ENCODE data around the gene CCDC34. TPM values are rescaled to one million over a fixed set of nuclear protein-coding genes. Genes with fewer than 3 reads are reported as not detected.

CCDC34 gene
- total and polyA plus RNA-seq, 2 of the 4 experiments (the other 2 are of a cell fraction): 2.5 to 4.5 TPM

- Histone ChIP-seq H2BK15ac (ENCODE audit: low read depth, low read length) (no peak overlapping the region), H2AK9ac (replicated peaks; ENCODE audit: low read depth, low read length, poor library complexity) (no peak overlapping the region), H3K79me1 (ENCODE audit: low read depth in 1 of 2, low read length in 2 of 2) (no peaks in the 10 kb centered on the region), H3K56ac (ENCODE audit: extremely low read depth, insufficient read depth, low read length) (no peak overlapping the region), H4K5ac (ENCODE audit: low read depth, low read length) (no peak overlapping the region), H3K9me3 (ENCODE audit: control insufficient read depth, insufficient read depth, low read length) (no peaks in the 10 kb centered on the region), H3K27ac (ENCODE audit: insufficient read depth, low read length) (no peak overlapping the region), H3K4me1 (ENCODE audit: control insufficient read depth, insufficient read depth, low read length) (peaks cover 6% of the 10 kb centered on the region), H2BK120ac (ENCODE audit: low read depth, low read length) (no peak overlapping the region), H3K4ac (ENCODE audit: low read depth, low read length) (no peak overlapping the region), H2AFZ (replicated peaks; ENCODE audit: low read length, poor library complexity) (no peak overlapping the region), H2BK5ac (ENCODE audit: low read depth, low read length, poor library complexity, severe bottlenecking) (no peak overlapping the region), H3K36me3 (ENCODE audit: control insufficient read depth, insufficient read depth, low read length) (no peaks in the 10 kb centered on the region), H3K9me1 (ENCODE audit: insufficient read depth, low read length) (no peaks in the 10 kb centered on the region; the same call in 1 of the 2 replicates), H3K23ac (ENCODE audit: low read depth, low read length) (no peak overlapping the region), H4K8ac (ENCODE audit: low read depth in 2 of 2, low read length in 2 of 2) (no peak overlapping the region), H2AK5ac (ENCODE audit: low read depth, low read length) (no peak overlapping the region), H3K27me3 (ENCODE audit: control insufficient read depth, insufficient read depth, low read length) (no peaks in the 10 kb centered on the region), H3K9ac (ENCODE audit: low read depth, low read length) (no peak overlapping the region), H2BK20ac (ENCODE audit: low read depth, low read length) (no peak overlapping the region), H4K20me1 (ENCODE audit: insufficient read depth, low read length) (no peaks in the 10 kb centered on the region), H3K4me3 (ENCODE audit: insufficient read depth, low read depth, low read length) (no peak overlapping the region), H3K14ac (replicated peaks; ENCODE audit: low read depth, low read length) (no peak overlapping the region), H4K91ac (ENCODE audit: insufficient read depth, low read depth, low read length) (no peak overlapping the region), H3K4me2 (ENCODE audit: low read depth, low read length) (no peak overlapping the region), H3K18ac (ENCODE audit: low read depth, low read length) (no peak overlapping the region)
- DNase-seq (no peak), ATAC-seq (ENCODE audit: low read depth) (no peak)
- BruUV-seq (replicated peaks): no TSS peak
- in situ Hi-C loops (cut with MboI; ENCODE audit: low sequenced_read_pairs) (no loop called here), intact Hi-C loops (cut with micrococcal nuclease) (no loop called here), dilution Hi-C loops (cut with HindIII; ENCODE audit: low sequenced_read_pairs, unreplicated experiment) (no loop called here)
- WGBS, 2 experiments (ENCODE audit: extremely low coverage in 2 of 2, insufficient read length in 1 of 2): no CpG with 5 or more reads among the region's 4 CpGs
- ChIA-PET CTCF (interaction anchor here (0.6 kb wide), 1 partner anchor 207 kb away, joined by 4 read pairs; no protein-coding TSS in a partner anchor), POLR2A (ENCODE audit: unreplicated experiment) (interaction anchor here (0.5 kb wide), 1 partner anchor 13 kb away, joined by 4 read pairs; no protein-coding TSS in a partner anchor)
- TF ChIP-seq CTCF (conservative IDR thresholded peaks at IDR 0.05; ENCODE audit: low read depth, low read length): no peak
- no peak for TF ChIP-seq RCOR1 (IDR thresholded peaks at IDR 0.05; ENCODE audit: insufficient replicate concordance, low read length)
- no peak for TF ChIP-seq MXI1 (IDR thresholded peaks at IDR 0.05; ENCODE audit: borderline replicate concordance, low read depth, low read length)
- TF ChIP-seq RFX5 (IDR thresholded peaks at IDR 0.05; ENCODE audit: low read depth, low read length): no peak
- no peak for TF ChIP-seq CEBPB (IDR thresholded peaks at IDR 0.05; ENCODE audit: low read depth, low read length)
- TF ChIP-seq SMC3 (IDR thresholded peaks at IDR 0.05; ENCODE audit: low read depth, low read length): no peak
- TF ChIP-seq NFE2L2 (IDR thresholded peaks at IDR 0.05; ENCODE audit: low read depth, low read length): no peak
- no peak for TF ChIP-seq ELK1 (IDR thresholded peaks at IDR 0.05; ENCODE audit: borderline replicate concordance, low read depth, low read length)
- TF ChIP-seq MAZ (IDR thresholded peaks at IDR 0.05; ENCODE audit: borderline replicate concordance, low read depth, low read length): no peak
- no peak for TF ChIP-seq FOS (IDR thresholded peaks at IDR 0.05; ENCODE audit: low read depth, low read length)
- no peak for TF ChIP-seq CHD1 (IDR thresholded peaks at IDR 0.05; ENCODE audit: low read depth, low read length)
These were observed 33.0 kb downstream of the CCDC34 start for GRCh38 chr11:27329867-27330632.

Measured in IMR-90 (cell line).